Measurements from ENCODE around the gene VPREB1. TPM values are rescaled to one million over a fixed set of nuclear protein-coding genes. Genes with fewer than 3 reads are reported as not detected.
"Not testable (repeated sequence)": the region's sequence is repeated elsewhere in the genome, so short reads cannot be mapped to it uniquely, and the experiment has no call there.

Gene VPREB1
- total RNA-seq, 1 donor from 2014 or later, result not detected

DNA sequence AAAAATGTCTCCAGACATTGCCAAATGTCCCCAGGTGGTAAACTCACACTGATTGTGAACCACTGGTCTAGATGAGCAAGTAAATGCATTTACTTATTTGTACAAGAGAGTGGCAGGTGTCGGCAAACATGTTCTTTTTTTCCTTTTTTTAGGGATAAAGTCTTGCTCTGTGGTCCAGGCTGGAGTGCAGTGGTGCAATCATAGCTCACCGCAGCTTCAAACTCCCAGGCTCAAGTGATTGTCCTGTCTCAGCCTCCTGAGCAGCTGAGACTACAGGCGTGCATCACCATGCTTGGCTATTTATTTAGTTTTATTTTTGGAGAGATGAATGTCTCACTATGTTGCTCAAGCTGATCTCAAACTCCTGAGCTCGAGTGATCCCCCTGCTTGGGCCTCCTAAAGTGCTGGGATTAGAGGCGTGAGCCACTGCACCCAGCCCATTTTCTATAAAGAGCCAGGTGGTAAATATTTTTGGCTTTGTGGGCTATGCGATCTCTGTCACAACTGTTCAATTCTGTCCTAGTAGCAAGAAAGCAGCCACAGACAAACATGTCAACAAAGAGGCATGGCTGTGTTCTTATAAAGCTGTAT, 1.4 kb downstream of the VPREB1 start:
- Mint-ChIP-seq H3K9me3 (ENCODE audit: unreplicated experiment) (peaks cover 8% of the 10 kb centered on the region), H3K4me3 (ENCODE audit: unreplicated experiment) (no peak overlapping the region), H3K27me3 (ENCODE audit: unreplicated experiment) (peaks cover 17% of the 10 kb centered on the region), H3K4me1 (ENCODE audit: low read depth, unreplicated experiment) (no peaks in the 10 kb centered on the region), H3K27ac (ENCODE audit: unreplicated experiment) (no peak overlapping the region), H3K36me3 (ENCODE audit: unreplicated experiment) (no peaks in the 10 kb centered on the region)
- DNase-seq, result no peak
- TF ChIP-seq, protein P1, sequence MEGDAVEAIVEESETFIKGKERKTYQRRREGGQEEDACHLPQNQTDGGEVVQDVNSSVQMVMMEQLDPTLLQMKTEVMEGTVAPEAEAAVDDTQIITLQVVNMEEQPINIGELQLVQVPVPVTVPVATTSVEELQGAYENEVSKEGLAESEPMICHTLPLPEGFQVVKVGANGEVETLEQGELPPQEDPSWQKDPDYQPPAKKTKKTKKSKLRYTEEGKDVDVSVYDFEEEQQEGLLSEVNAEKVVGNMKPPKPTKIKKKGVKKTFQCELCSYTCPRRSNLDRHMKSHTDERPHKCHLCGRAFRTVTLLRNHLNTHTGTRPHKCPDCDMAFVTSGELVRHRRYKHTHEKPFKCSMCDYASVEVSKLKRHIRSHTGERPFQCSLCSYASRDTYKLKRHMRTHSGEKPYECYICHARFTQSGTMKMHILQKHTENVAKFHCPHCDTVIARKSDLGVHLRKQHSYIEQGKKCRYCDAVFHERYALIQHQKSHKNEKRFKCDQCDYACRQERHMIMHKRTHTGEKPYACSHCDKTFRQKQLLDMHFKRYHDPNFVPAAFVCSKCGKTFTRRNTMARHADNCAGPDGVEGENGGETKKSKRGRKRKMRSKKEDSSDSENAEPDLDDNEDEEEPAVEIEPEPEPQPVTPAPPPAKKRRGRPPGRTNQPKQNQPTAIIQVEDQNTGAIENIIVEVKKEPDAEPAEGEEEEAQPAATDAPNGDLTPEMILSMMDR (IDR thresholded peaks at IDR 0.05; ENCODE audit: partially characterized antibody, unreplicated experiment), result no peak

DNA sequence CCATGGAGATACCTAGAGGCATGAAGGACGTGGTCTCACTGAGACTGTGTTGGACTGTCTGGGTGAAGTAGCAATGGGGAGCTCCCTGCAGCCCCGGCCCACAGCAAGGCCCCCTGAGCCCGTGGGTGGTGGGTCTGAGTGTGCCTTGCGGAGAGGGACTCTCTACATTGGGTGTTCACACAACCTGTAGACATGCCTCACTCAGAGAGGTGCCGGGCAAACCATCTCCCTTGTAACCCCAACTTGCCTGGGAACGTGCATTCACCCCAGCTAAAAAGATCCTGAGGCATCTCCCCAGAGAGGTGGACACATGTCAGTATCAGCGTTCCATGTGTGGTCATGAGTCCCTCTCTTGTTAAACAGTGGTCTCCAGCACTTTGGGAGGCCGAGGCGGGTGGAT, 2.1 kb downstream of the VPREB1 start:
- no peak overlapping the region for H3K27ac Mint-ChIP-seq (ENCODE audit: unreplicated experiment)
- no peak for DNase-seq
- no peaks in the 10 kb centered on the region for H3K4me1 Mint-ChIP-seq (ENCODE audit: low read depth, unreplicated experiment)
- no peaks in the 10 kb centered on the region for H3K36me3 Mint-ChIP-seq (ENCODE audit: unreplicated experiment)
- H3K9me3 Mint-ChIP-seq (ENCODE audit: unreplicated experiment), result peaks cover 8% of the 10 kb centered on the region
- H3K4me3 Mint-ChIP-seq (ENCODE audit: unreplicated experiment), result no peak overlapping the region
- TF ChIP-seq, protein P1 (IDR thresholded peaks at IDR 0.05; ENCODE audit: partially characterized antibody, unreplicated experiment), result no peak
- H3K27me3 Mint-ChIP-seq (ENCODE audit: unreplicated experiment), result peaks cover 17% of the 10 kb centered on the region

DNA sequence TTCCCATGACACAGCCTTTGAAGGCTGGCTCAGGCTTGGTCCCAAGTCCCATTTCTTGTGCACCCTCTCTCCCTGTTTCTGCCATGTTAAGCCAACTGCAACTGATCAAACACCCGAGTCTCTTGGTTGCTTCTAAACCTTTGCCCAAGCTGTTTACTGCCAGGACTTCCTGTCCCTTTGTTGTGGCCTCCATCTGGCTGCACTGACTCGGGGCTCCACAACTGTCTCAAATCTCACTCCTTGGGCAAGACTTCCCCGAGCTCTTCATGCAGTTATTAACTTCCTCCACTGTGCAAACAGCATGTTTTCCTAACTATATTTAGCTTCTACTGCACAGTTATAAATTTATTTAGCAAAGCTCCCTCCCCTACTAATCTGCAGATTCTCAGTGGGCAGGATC, 4.3 kb downstream of the VPREB1 start:
- Mint-ChIP-seq H3K27me3 (ENCODE audit: unreplicated experiment) (peaks cover 12% of the 10 kb centered on the region), H3K9me3 (ENCODE audit: unreplicated experiment) (peaks cover 3% of the 10 kb centered on the region), H3K27ac (ENCODE audit: unreplicated experiment) (no peak overlapping the region), H3K4me3 (ENCODE audit: unreplicated experiment) (no peak overlapping the region), H3K36me3 (ENCODE audit: unreplicated experiment) (no peaks in the 10 kb centered on the region), H3K4me1 (ENCODE audit: low read depth, unreplicated experiment) (no peaks in the 10 kb centered on the region)
- no peak for DNase-seq
- TF ChIP-seq, protein P1 (IDR thresholded peaks at IDR 0.05; ENCODE audit: partially characterized antibody, unreplicated experiment), result no peak

DNA sequence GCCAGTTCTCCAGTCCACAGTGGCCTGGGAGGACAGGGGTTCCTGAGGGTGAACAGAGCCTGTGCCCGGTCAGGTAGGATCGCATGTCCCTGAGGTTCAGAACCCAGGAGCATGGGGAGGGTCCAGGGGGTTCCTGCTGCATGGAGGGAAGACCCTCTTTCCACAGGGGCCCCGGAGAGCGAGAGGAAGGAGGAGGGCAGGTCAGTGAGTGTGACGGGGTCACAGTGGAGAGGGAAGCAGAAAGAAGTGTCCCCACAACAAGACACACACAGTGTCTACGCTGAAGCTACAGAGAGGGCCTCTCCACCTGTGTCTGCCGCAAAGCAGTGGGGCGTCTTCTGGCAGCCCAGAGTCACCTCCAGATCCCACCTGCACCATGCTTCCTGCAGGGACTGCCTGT, 6.1 kb downstream of the VPREB1 start:
- H3K27me3 Mint-ChIP-seq (ENCODE audit: unreplicated experiment), result peaks cover 12% of the 10 kb centered on the region
- not testable (repeated sequence) for DNase-seq; H3K36me3 Mint-ChIP-seq (ENCODE audit: unreplicated experiment); H3K9me3 Mint-ChIP-seq (ENCODE audit: unreplicated experiment); H3K4me1 Mint-ChIP-seq (ENCODE audit: low read depth, unreplicated experiment); H3K4me3 Mint-ChIP-seq (ENCODE audit: unreplicated experiment); H3K27ac Mint-ChIP-seq (ENCODE audit: unreplicated experiment)

DNA sequence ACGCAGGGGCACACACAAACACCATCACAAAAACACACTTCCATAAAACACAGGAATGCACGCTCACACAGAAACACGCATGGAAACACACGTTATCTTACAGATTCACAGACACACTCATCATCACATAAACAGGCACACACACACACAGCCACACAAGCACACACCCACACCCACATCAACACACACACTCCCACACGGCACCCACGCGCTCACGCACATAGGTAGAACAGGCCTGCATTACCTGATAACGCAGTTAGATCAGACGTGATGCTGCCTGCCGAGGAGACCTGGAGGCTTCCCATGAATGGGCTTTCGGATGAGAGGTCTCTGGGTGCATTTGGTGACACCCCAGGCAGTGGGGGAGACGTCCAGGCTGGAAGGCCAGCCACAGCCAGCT, 11.5 kb downstream of the VPREB1 start:
- not testable (repeated sequence) for H3K36me3 Mint-ChIP-seq (ENCODE audit: unreplicated experiment); H3K27me3 Mint-ChIP-seq (ENCODE audit: unreplicated experiment); H3K9me3 Mint-ChIP-seq (ENCODE audit: unreplicated experiment); H3K4me3 Mint-ChIP-seq (ENCODE audit: unreplicated experiment); H3K4me1 Mint-ChIP-seq (ENCODE audit: low read depth, unreplicated experiment); H3K27ac Mint-ChIP-seq (ENCODE audit: unreplicated experiment); DNase-seq

DNA sequence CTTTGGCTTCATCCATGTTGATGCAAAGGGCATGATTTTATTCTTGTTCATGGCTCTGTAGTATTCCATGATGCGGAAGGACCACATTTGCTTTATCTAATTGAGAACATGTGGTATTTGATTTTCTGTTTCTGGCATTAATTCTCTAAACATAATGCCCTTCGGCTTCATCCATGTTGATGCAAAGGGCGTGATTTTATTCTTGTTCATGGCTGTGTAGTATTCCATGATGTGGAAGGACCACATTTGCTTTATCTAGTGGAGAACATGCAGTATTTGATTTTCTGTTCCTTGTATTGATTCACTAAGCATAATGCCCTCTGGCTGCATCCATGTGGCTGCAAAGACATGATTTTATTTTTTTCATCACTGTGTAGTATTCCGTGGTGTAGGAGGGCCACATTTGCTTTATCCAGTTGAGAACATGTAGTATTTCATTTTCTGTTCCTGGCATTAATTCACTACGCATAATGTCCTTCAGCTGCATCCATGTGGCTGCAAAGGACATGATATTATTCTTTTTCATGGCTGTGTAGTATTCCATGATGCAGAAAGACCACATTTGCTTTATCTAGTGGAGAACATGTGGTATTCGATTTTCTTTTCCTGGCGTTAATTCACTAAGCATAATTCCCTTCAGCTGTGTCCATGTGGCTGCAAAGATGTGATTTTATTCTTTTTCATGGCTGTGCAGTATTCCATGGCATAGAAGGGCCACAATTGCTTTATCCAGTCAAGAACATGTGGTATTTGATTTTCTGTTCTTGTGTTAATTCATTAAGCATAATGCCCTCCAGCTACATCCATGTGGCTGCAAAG, 14.2 kb downstream of the VPREB1 start:
- not testable (repeated sequence) for H3K36me3 Mint-ChIP-seq (ENCODE audit: unreplicated experiment); H3K4me1 Mint-ChIP-seq (ENCODE audit: low read depth, unreplicated experiment); H3K4me3 Mint-ChIP-seq (ENCODE audit: unreplicated experiment); DNase-seq; H3K9me3 Mint-ChIP-seq (ENCODE audit: unreplicated experiment); H3K27ac Mint-ChIP-seq (ENCODE audit: unreplicated experiment); H3K27me3 Mint-ChIP-seq (ENCODE audit: unreplicated experiment)

DNA sequence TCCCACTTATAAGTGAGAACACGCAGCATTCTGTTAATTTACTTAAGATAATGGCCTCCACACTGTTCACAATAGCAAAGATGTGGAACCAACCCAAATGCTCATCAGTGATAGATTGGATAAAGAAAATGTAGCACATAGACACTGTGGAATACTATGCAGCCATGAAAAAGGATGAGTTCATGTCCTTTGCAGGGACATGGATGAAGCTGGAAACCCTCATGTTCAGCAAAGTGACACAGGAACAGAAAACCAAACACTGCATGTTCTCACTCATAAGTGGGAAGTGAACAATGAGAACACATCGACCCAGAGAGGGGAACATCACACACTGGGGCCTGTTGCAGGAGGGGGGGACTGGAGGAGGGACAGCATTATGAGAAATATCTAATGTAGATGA, 15.6 kb downstream of the VPREB1 start:
- H3K36me3 Mint-ChIP-seq (ENCODE audit: unreplicated experiment); DNase-seq; H3K27me3 Mint-ChIP-seq (ENCODE audit: unreplicated experiment); H3K4me1 Mint-ChIP-seq (ENCODE audit: low read depth, unreplicated experiment); H3K27ac Mint-ChIP-seq (ENCODE audit: unreplicated experiment); H3K4me3 Mint-ChIP-seq (ENCODE audit: unreplicated experiment); H3K9me3 Mint-ChIP-seq (ENCODE audit: unreplicated experiment): not testable (repeated sequence)

DNA sequence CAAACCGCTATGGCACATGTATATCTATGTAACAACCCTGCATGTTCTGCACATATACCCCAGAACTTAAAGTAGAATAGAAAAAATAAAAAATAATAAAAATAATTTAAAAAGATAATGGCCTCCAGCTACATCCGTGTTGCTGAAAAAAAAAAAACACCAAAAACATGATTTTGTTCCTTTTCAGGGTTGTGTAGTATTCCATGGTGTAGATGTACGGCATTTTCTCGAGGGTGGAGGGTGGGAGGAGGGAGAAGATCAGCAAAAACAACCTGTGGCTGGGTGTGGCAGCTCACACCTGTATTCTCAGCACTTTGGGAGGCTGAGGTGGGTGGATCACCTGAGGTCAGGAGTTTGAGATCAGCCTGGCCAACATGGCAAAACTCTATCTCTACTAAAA, 16.0 kb downstream of the VPREB1 start:
- H3K4me1 Mint-ChIP-seq (ENCODE audit: low read depth, unreplicated experiment); DNase-seq; H3K36me3 Mint-ChIP-seq (ENCODE audit: unreplicated experiment); H3K27me3 Mint-ChIP-seq (ENCODE audit: unreplicated experiment); H3K4me3 Mint-ChIP-seq (ENCODE audit: unreplicated experiment); H3K9me3 Mint-ChIP-seq (ENCODE audit: unreplicated experiment); H3K27ac Mint-ChIP-seq (ENCODE audit: unreplicated experiment): not testable (repeated sequence)

DNA sequence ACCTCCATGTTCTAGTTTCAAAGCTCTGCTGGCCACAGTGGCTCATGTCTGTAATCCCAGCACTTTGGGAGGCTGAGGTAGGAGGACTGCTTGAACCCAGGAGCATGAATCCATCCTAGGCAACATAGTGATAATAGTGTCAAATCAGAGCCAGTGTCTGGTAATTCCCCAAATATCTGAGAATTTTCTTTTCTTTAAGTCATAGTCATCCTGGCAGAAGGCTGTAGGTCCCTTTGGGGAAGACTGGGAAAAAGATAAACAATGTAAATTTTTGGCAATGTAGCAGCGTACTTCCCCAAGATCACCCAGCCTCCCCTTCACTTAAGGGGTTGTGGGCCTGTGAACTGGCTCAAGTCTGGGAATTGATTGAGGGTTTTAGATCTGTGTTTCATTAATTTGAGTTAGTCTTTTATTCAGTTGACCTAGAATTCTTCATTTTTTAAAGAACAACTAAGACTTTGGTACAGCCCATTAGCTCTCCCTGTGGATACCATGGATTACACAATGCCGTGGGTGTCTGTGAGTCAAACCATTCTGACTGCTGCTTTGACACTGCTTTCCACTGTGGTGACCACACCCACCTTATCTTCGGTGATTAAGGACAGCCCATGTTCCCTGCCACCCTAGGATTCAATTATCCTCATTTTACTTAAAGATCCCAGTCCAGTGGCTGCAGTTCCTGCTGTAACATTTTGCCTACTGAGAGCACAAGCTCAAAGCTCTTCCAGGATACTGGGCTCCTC, 17.9 kb downstream of the VPREB1 start:
- H3K4me3 Mint-ChIP-seq (ENCODE audit: unreplicated experiment); H3K27ac Mint-ChIP-seq (ENCODE audit: unreplicated experiment); H3K9me3 Mint-ChIP-seq (ENCODE audit: unreplicated experiment); H3K4me1 Mint-ChIP-seq (ENCODE audit: low read depth, unreplicated experiment); H3K36me3 Mint-ChIP-seq (ENCODE audit: unreplicated experiment); H3K27me3 Mint-ChIP-seq (ENCODE audit: unreplicated experiment); DNase-seq: not testable (repeated sequence)

Measured in glutamatergic neuron (in vitro differentiated cells).